Umbilical cord (tissue), 2 donors: ENCODE measurements around the gene PDGFA. TPM values are rescaled to one million over a fixed set of nuclear protein-coding genes. Genes with fewer than 3 reads are reported as not detected.

ENCODE experiments used
- DNase-seq: peaks from one replicate; pipeline ENCODE4 v3.0.0-alpha.2; 2015; ENCODE audit warnings: low spot score
- total RNA-seq: library from RNA; depleted of rRNA; stranded (reverse); fragments of >200 nt; gene quantifications from one replicate; pipeline ENCODE4 v1.2.3, GENCODE V29; 2014; ENCODE audit warnings: low replicate concordance; ENCODE audit not compliant: insufficient read depth

Gene PDGFA
- total RNA-seq, 1 donor from 2014 or later = 120 TPM

- peak; percentile 93 for DNase-seq
Observed at GRCh38 chr7:537911-538634, 18.4 kb upstream of the PDGFA start.

GRCh38 chr7:536231-536630 lies 16.6 kb upstream of the PDGFA start:
- DNase-seq = no peak

GRCh38 chr7:534959-535358 lies 15.3 kb upstream of the PDGFA start:
- DNase-seq = no peak

GRCh38 chr7:534075-534474 lies 14.4 kb upstream of the PDGFA start:
- DNase-seq = no peak

- DNase-seq = no peak
Observed at GRCh38 chr7:533266-533665, 13.6 kb upstream of the PDGFA start.

GRCh38 chr7:532379-533143 lies 12.9 kb upstream of the PDGFA start:
- no peak for DNase-seq

GRCh38 chr7:531777-532176 lies 12.1 kb upstream of the PDGFA start:
- DNase-seq = no peak

- no peak for DNase-seq
Observed at GRCh38 chr7:528451-528850, 8.8 kb upstream of the PDGFA start.

GRCh38 chr7:527723-528122 lies 8.1 kb upstream of the PDGFA start:
- no peak for DNase-seq

GRCh38 chr7:526460-527034 lies 6.9 kb upstream of the PDGFA start:
- no peak for DNase-seq

GRCh38 chr7:525740-526139 lies 6.1 kb upstream of the PDGFA start:
- DNase-seq = no peak

GRCh38 chr7:524800-525199 lies 5.2 kb upstream of the PDGFA start:
- DNase-seq = no peak

- DNase-seq = no peak
Observed at GRCh38 chr7:523347-524336, 4.0 kb upstream of the PDGFA start.

- DNase-seq = no peak
Observed at GRCh38 chr7:522951-523314, 3.3 kb upstream of the PDGFA start.

GRCh38 chr7:522071-522950 lies 2.7 kb upstream of the PDGFA start:
- DNase-seq = peak; percentile 65

GRCh38 chr7:521221-522070 lies 1.8 kb upstream of the PDGFA start:
- peak; percentile 55 for DNase-seq

- DNase-seq = no peak
Observed at GRCh38 chr7:520503-521161, 986 bp upstream of the PDGFA start.

- DNase-seq = peak; percentile 85
Observed at GRCh38 chr7:518630-519483, 789 bp downstream of the PDGFA start.
